ENCODE data around the gene VEGFC.

The VEGFC gene

GRCh38 chr4:176676901-176677300 lies 115.8 kb downstream of the VEGFC start:
- DNase-seq (ENCODE audit: low spot score) = no peak

DNA sequence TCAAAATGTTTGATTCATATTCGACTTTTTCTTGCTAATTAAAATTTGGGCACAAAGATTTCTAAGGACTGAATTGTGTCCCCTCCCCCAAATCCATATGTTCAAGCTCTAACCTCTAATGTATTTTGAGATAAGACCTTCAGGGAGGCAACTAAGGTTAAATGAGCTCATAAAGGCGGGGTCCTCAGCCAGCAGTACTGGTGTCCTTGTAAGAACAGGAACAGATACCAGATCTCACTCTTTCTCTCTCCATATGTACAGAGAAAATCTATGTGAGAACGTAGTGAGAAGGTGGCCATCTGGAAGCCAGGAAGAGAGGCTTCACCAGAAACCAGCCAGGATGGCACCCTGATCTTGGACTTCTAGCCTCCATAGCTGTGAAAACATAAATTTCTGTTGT lies 116.9 kb downstream of the VEGFC start:
- DNase-seq (ENCODE audit: low spot score) = no peak

GRCh38 chr4:176671532-176671931 lies 121.2 kb downstream of the VEGFC start:
- DNase-seq (ENCODE audit: low spot score) = no peak

DNA sequence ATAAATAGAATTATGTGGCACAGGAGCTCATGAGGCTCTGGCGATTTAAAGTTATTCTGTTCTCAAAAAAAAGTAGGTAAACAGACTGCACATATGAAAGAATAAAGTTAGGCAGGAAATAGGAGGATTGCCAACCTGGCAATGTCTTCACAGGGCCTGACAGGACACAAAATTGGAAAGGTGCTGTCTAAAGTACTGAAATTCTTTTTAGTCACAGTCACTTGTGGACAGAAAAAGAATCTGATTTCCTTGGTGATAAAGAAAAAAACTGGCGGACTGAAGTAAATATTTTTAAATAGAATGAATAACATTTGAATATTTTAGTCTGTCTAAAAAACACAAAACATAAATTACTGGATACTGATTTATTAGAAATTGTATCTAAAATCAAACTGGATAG lies 124.4 kb downstream of the VEGFC start:
- DNase-seq (ENCODE audit: low spot score) = peak; percentile 20

DNA sequence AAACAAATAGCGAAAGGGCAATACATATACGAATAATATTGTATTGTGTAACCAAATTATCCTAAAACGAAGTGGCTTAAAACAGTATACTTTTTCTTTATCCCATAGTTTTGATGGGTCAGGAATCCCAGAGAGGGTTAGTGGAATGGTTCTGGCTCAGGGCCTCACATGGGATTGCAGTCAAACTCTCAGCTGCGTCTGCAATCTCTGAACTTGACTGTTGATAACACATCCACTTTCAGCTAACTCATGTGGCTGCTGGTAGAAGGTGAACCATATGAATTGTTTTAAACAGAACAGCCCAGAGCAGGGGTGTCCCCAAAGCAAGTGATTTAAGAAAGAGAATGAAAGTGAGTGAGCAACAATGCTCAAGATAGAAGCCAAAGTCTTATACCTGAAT lies 127.8 kb downstream of the VEGFC start:
- no peak for DNase-seq (ENCODE audit: low spot score)

DNA sequence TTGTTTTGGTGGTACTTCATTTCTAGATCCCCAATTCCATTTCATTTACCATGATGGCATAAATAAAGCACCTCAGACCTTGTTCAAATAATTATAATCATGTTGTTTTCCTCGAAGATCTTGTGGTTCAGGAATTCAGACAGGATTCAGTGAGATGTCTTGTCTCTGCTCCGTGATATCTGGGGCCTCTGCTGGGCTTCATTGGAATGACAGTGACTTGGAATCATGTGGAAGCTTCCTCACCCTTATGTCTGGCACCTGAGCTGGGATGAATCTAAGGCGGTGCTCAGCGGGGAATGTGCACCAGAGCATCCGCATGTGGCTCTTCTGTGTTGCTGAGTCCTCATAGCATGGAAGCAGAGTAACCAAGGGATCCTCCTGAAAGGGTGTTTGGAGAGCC lies 132.2 kb downstream of the VEGFC start:
- DNase-seq (ENCODE audit: low spot score) = peak; percentile 12

GRCh38 chr4:176656108-176656507 lies 136.6 kb downstream of the VEGFC start:
- peak; percentile 38 for DNase-seq (ENCODE audit: low spot score)

DNA sequence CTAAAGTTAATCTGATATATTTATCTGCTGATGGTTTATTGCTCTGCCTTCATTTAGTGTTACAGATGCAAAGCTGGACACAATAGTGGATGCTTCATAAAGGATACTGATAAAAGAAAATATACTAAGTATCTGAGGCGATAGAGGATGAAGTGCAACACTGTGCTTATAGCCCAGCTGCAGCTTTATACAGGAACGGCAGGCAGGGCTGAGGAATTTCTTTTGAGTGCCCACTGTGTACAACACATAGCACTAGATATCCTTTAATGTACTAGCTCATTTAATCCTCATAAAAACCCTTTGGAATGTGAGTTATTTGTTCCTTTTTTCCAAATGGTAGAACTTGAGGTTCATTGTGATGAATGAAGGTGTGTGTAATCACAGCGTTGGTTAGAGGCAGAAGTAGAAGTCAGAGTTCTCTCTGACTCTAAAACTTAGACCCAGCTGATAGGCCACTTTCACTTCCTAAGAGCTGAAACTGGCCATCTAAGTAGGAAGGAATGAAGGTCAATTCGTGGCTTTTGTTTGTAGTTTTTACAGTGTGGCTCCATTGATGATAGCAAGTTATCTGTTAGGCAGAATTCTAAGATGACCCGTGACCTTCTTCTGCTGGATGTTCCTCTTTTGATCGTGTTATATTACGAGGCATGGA lies 138.0 kb downstream of the VEGFC start:
- no peak for DNase-seq (ENCODE audit: low spot score)

DNA sequence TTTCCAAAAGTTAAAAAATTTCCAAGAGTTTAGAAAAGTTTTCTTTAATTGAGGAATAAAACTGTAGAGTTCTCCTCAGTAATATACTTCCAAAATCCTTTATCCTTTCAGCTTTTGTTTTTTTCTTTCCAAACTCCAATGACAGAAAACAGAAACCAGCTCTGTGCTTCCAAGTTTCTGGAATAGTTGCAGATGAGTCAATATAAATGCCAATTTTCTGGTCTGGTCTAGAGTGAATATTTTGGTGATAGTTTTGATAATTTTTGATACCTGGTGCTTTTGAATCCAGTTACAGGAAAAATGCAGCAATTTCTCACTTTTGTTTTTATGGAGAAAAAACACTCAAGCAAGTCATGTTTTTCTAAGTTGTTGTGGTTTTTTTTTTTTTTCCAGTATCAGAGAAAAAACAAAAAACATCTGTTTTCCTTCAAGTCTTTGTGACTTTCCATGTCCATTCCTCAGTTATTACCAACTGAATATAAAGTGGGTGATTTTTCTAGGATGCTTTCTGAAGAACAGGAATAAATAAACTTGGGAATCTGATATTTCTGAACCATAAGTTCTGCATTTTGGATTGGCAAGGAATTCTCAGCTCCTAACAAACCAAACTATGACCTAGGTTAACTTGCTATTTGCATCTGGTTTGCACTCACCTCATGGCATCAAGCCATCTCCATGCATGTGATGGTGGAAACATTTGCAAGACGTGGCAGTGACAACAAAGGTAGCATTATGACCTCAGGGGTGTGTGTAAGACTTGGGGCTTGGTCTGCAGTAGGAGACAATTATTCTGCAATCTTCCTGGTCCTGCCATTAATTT lies 139.1 kb downstream of the VEGFC start:
- peak; percentile 27 for DNase-seq (ENCODE audit: low spot score)

DNA sequence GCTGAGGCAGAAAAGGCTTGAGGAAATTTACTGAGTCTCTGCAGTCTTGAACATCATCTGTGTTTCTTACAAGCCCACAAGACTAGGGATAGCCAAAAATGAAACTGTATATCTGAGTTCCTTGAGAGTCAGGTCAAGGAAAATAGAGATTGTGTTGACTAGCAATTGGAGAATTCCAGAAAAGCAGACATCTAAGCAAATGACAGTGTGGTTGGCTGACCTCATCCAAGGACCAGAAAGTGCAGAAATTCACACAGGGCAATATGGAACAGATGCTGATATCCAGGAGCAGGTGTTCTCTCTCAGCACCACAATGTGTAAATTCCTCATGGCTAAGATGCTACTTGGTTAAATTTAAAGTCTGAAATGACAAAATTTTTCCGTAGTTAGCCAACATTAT lies 146.4 kb downstream of the VEGFC start:
- no peak for DNase-seq (ENCODE audit: low spot score)

- no peak for DNase-seq (ENCODE audit: low spot score)
Measured at GRCh38 chr4:176645246-176645960, 147.3 kb downstream of the VEGFC start.

GRCh38 chr4:176642472-176642871 lies 150.2 kb downstream of the VEGFC start:
- DNase-seq (ENCODE audit: low spot score) = no peak

DNA sequence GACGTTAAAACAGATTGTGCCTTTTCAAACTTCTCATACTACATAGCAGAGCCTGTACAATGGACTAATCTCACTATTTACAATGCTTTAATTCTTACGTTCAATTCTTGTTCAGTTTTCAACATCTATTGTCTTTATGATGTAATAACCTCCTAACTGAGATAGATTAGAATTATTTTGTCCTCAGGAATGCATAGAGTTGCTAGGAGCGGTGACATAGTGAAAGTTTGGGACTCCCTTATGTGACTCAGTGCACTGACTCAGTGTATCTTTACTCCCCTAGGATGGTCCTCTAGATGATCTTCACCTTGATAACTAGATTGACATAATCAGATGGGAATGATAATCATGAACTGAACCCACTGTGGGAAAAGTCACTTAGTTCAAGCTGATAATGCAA lies 151.5 kb downstream of the VEGFC start:
- peak; percentile 14 for DNase-seq (ENCODE audit: low spot score)

GRCh38 chr4:176638992-176639391 lies 153.7 kb downstream of the VEGFC start:
- DNase-seq (ENCODE audit: low spot score) = no peak

DNA sequence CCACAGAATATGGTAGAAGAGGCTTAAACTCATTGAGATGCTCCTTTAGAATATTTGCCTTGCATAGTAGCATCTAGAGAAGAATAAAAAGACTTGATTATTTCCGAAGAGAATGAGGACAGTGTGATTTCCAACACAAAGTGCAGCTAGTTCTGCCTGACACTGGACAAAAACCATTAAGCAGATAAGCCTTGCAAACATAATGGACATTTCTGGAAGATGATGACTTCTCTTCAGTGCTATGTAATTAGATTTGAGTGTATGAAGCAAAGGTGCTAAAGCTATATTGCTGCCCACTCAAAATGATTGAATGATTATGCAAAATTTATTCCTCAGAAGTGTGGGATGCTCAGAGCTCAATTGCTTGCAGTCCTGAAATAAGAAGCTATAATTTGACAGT lies 156.4 kb downstream of the VEGFC start:
- no peak for DNase-seq (ENCODE audit: low spot score)

DNA sequence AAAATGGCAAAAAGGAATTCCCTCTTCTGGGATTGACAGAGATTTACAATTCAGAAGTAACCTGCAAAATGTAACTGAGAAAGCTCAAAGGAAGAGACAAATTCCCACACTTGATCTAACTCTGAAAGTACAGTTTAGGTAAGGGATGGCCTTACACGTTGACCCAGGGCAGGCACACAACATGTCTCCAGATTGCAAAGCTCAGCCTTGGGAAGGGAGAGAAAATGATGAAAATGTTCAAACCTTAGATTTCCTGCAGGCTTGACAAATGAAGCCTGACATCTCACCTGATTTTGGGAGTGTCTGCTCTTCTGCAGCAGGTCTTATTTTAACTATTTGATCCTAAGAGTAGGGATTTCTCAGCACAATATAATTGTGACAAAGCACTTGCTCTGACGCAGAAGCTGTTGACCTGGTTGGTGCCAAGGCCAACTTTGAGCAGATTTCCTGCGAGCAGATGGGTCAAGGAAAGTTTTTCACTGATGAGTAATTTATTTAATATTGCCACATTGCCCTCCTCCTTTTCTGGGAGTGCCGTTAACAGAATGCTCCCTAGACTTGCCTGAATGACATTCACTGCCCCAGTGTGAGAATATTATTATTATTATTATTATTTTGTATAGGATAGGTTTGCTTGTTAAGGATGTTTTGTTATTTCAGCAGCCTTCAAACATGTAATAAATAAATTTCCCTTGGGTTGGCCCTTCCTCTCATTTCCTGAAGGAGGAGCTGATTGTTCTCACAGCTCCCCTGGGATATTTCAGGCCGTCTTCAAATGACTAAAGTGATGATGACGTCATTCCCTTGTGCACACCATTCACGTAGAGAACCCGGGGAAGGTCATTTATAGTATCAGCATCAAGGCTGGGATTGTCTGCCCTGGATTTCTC lies 157.1 kb downstream of the VEGFC start:
- peak; percentile 61 for DNase-seq (ENCODE audit: low spot score)
